ENCODE results near the gene FAM124B. TPM values are rescaled to one million over a fixed set of nuclear protein-coding genes. Genes with fewer than 3 reads are reported as not detected.
"Not testable (repeated sequence)": the region's sequence is repeated elsewhere in the genome, so short reads cannot be mapped to it uniquely, and the experiment has no call there.

Gene FAM124B
- total RNA-seq, 1 donor from 2014 or later: 13.3 TPM

- no peaks in the 10 kb centered on the region for H3K9me3 ChIP-seq
- no peak for TF ChIP-seq CTCF (IDR thresholded peaks at IDR 0.05)
- no peak overlapping the region for H3K27ac ChIP-seq
- H3K27me3 ChIP-seq: no peaks in the 10 kb centered on the region
- intact Hi-C loops (cut with DNase I): no loop called here
- H3K4me3 ChIP-seq: no peak overlapping the region
- no peaks in the 10 kb centered on the region for H3K36me3 ChIP-seq
- no peak for DNase-seq (ENCODE audit: low spot score in 2 of 2)
- H3K4me1 ChIP-seq: no peaks in the 10 kb centered on the region
Measured at GRCh38 chr2:224398289-224398688, 3.6 kb downstream of the FAM124B start.

- H3K4me3 ChIP-seq; DNase-seq (ENCODE audit: low spot score in 2 of 2); H3K36me3 ChIP-seq; H3K4me1 ChIP-seq; H3K9me3 ChIP-seq; H3K27ac ChIP-seq; intact Hi-C loops (cut with DNase I); H3K27me3 ChIP-seq: not testable (repeated sequence)
Measured at GRCh38 chr2:224397100-224397499, 4.8 kb downstream of the FAM124B start.

- Histone ChIP-seq H3K9me3 (no peaks in the 10 kb centered on the region), H3K4me1 (no peaks in the 10 kb centered on the region), H3K4me3 (no peak overlapping the region), H3K36me3 (no peaks in the 10 kb centered on the region), H3K27ac (no peak overlapping the region), H3K27me3 (no peaks in the 10 kb centered on the region)
- intact Hi-C loops (cut with DNase I): no loop called here
- TF ChIP-seq CTCF (IDR thresholded peaks at IDR 0.05): no peak
- DNase-seq (ENCODE audit: low spot score in 2 of 2): no peak
Measured at GRCh38 chr2:224395620-224396390, 6.1 kb downstream of the FAM124B start.

- Histone ChIP-seq H3K27me3 (no peaks in the 10 kb centered on the region), H3K27ac (no peak overlapping the region), H3K36me3 (no peaks in the 10 kb centered on the region), H3K4me1 (no peaks in the 10 kb centered on the region), H3K4me3 (no peak overlapping the region), H3K9me3 (no peaks in the 10 kb centered on the region)
- no peak for DNase-seq (ENCODE audit: low spot score in 2 of 2)
- intact Hi-C loops (cut with DNase I): no loop called here
- no peak for TF ChIP-seq CTCF (IDR thresholded peaks at IDR 0.05)
Measured at GRCh38 chr2:224393157-224393872, 8.6 kb downstream of the FAM124B start.

- Histone ChIP-seq H3K9me3 (no peaks in the 10 kb centered on the region), H3K27me3 (no peaks in the 10 kb centered on the region), H3K4me1 (no peaks in the 10 kb centered on the region), H3K36me3 (no peaks in the 10 kb centered on the region), H3K4me3 (no peak overlapping the region), H3K27ac (no peak overlapping the region)
- DNase-seq (ENCODE audit: low spot score in 2 of 2): no peak
- no peak for TF ChIP-seq CTCF (IDR thresholded peaks at IDR 0.05)
- intact Hi-C loops (cut with DNase I): no loop called here
Measured at GRCh38 chr2:224392545-224392944, 9.4 kb downstream of the FAM124B start.

GRCh38 chr2:224389317-224389716 is 12.6 kb downstream of the FAM124B start:
- no peak for TF ChIP-seq CTCF (IDR thresholded peaks at IDR 0.05)
- intact Hi-C loops (cut with DNase I): no loop called here
- no peak overlapping the region for H3K27ac ChIP-seq
- H3K9me3 ChIP-seq: no peaks in the 10 kb centered on the region
- H3K27me3 ChIP-seq: no peaks in the 10 kb centered on the region
- no peaks in the 10 kb centered on the region for H3K36me3 ChIP-seq
- H3K4me3 ChIP-seq: no peak overlapping the region
- no peak for DNase-seq (ENCODE audit: low spot score in 2 of 2)
- H3K4me1 ChIP-seq: no peaks in the 10 kb centered on the region

All from ascending aorta (tissue), 2 donors.